Stimulated activated CD4-positive, alpha-beta T cell treated with anti-CD3 and anti-CD28 coated beads, TNF-alpha, amount 100 ng/mL, for 24 hours (primary cell): ENCODE data around the gene NDRG3.
"Not testable (repeated sequence)": the region's sequence is repeated elsewhere in the genome, so short reads cannot be mapped to it uniquely, and the experiment has no call there.

ENCODE experiments used
- DNase-seq, 3 experiments: peaks; one replicate each; pipeline ENCODE4 v3.0.0-alpha.2; 2020; ENCODE audit warnings: low read depth in 3 of 3

Gene NDRG3

DNA sequence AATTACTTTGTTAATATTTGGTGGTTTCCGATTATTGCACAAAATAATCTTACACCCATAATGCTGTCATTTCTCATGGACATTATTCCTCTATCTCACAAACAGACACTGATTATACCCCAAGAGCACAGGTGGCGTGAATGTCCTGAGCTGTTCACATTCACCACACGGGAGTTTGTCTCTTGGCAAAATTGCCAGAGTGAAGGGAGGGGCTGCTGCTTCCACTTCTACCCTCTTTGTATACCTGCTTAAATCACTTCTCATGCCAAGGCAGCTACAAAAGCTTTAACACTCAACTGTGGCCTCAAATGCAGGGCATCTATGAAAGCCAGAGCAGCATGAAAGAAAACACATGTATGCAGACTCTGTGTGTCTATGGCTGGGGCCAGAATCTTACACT is 58.0 kb downstream of the NDRG3 start:
- DNase-seq: no peak

DNA sequence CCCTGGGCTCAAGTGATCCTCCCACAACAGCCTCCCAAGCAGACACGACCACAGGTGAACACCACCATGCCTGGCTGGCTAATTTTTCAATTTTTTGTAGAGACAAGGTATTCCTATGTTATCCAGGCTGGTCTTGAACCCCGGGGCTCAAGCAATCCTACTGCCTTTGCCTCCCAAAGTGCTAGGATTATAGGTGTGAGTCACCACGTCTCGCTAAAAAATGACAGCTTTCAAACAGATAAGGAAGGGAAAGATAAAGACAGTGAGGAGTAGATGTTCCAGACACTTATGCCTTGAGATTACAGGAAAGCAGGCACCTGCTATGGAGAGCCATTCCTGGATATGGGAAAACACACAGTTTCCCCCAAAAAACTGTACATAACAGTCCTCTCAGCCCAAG is 58.9 kb downstream of the NDRG3 start:
- no peak for DNase-seq

DNA sequence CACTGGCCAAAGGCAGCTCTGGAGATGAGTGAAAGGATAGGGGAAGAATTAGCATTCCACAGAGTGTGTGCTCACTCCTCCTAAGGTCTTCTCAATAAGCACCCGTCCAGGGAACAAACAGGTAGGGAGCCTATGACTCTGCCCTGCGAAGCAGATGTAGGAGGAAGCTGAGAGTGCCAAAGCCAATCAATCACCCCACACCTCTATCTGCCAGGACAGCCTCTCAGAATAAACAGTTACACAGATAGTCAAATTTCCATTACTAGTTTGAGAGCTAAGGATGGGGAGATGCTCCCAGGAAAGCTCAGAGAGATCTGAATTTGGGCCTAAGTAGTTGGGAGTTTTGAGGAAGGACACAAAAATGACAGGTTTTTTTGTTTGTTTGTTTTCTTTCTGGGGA is 59.4 kb downstream of the NDRG3 start:
- DNase-seq: no peak

DNA sequence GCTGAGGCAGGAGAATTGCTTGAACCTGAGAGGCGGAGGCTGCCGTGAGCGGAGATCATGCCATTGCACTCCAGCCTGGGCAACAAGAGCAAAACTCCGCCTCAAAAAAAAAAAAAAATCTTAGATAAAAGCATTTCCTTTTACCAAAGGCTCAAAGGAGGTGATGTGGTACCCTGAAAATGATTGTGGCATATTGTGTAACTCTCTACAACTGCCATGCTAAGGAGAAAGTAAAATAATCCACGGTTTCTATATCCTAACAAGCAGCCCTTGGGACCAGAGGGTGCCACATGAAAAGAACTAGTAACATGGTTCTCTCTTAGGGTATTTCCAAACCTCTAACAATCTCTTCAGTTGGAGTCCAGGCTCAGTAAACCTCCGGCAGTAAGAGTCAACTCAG is 61.1 kb downstream of the NDRG3 start:
- no peak for DNase-seq

DNA sequence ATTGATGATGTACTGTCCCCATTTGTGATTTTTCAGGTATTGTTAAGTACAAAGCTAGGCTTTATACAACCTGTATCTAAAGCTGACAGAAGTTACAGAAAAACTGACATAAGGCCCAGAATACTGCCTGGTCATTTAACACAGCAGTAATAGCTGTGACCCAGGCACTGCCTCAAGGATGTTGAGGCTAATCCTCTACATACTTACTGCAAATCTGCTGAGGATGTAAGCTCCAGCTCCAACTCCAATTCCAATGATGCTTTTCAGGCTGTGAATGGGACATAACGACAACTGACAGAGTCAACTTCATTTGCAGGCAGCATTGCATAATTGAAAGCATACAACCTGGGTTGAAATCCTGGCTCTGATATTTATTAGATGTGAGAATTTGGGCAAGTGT is 63.6 kb downstream of the NDRG3 start:
- DNase-seq: no peak

DNA sequence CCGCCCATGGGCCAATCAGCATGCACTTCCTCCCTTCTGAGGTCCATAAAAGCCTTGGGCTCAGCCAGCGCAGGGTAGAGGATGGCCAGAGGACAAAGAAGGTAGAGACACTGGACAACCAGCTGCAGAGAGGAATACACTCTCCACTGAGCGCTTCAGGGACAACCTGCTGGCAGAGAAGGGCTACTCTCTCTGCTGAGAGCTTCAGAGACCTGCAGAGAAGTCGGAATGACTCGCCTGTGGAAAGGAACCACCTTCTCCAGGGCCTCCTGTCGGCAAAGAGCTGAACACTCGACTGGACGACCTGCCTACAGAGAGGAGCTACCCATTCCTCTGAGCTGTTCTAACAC is 68.5 kb downstream of the NDRG3 start:
- DNase-seq: no peak

DNA sequence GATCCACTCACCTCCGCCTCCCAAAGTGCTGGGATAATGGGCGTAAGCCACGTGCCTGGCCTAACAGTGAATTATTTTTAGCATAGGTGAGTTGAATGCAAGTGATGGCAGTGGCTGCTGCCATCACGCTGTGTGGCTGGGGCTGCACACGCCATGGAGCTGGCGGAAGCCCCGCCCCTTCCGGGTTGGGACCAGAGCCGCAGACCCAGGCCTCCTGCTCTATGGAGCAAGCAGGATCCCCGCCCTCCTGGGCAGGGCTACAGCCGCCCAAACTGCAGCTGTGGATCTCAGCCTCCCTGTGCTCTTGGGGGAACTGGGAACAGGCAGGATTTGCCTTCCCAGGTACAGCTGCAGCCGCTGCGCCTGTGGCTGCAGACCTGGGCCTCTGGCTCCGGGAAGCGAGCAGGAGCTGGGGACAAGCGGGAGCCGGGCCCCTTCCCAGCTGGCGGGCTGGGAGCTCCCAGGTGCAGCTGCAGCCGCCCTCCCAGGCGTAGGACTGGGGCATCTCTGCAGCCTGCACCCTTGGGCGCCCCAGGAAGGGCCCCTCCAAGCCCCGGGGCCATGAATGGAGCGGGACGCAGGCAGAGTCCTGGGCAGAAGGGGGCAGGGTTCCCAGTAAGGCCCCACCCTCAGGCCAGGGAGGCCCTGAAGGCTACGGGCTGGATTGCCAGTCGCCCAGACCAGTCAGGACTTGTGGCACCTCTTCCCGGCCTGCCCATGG is 69.0 kb downstream of the NDRG3 start:
- no peak for DNase-seq

DNA sequence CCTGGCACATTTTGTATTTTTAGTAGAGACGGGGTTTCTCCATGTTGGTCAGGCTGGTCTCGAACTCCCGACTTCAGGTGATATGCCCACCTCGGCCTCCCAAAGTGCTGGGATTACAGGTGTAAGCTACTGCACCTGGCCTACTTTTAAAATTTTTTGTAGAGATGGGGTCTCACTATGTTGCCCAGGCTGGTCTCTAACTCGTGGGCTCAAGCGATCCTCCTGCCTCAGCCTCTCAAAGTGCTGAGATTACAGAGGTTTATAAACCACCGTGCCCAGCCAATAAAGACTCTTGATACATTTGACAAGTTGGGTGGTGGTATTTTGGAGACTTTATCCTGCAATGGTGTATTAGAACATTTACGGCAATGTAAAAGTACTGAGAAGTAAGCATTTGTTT is 70.3 kb downstream of the NDRG3 start:
- DNase-seq: not testable (repeated sequence)

DNA sequence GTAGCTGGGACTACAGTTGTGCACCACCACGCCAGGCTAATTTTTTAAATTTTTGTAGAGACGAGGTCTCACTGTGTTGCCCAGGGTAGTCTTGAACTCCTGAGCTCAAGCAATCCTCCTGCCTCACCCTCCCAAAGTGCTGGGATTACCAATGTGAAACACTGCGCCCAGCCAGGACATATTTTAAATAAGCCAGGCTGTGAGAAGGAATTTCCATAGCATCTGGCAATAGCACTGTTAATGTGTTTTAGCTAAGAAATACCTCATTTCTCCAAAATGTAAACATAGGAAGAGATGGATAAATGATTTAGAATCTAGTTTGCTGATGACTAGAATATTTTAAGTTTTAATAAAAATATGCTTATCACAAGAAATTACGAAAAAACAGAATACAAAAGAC is 72.9 kb downstream of the NDRG3 start:
- DNase-seq: no peak

DNA sequence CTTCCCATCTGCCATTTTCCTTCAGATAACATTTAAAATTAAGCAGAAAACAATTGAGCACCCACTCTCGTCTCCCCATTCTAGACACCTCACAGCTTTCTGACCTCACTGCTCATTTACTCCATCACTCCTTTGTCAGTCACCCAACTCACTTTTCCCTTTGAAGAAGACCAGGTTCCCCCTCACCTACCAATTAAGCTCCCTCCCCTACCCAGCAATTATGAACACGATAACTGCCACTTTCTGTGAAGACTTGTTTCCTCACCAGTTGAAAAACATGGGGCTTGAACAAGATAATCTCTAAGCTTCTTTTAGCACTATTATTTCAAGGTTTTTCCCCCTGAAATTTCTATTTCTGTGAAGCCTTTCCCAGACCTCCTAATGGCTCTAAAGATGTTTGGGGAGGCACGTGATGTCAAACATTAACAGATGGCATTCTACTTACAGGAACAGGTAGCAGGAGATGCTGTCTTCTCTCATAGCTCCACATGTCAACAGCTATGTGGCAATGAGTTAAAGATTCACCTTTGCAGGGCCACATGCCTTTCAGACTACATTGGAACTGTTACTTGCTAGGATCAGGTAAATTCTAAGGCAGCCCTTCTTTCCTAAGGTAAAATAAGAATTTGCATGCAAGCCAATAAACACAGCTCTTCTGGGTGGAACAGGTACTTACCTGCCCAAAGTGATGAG is 75.1 kb downstream of the NDRG3 start:
- DNase-seq: no peak

DNA sequence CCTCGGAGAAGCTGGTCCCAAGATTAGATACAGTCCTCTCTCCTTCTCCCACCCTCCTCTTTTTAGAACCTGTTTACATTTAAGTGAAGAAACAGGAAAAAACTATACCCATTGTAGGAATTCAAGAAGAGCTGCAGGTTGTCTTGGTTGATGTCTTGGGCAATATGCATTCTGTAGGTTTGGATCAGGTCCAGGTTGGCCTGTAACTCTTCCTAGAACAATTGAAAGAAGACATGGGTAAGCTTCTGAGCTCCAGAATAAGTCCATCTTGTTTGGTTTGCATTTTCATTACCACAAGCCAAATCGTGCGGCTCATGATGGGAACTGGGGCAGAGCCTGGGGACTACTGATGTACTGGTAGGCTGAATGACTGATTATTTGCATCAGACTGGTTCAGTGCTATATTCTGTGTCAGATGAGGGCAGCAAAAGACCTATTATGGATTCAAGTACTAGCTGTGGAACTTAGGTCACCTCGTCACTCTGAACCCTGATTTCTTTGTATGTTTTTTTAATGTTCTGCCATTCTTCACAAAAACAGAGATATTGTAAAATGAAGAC is 79.6 kb downstream of the NDRG3 start:
- DNase-seq: no peak

DNA sequence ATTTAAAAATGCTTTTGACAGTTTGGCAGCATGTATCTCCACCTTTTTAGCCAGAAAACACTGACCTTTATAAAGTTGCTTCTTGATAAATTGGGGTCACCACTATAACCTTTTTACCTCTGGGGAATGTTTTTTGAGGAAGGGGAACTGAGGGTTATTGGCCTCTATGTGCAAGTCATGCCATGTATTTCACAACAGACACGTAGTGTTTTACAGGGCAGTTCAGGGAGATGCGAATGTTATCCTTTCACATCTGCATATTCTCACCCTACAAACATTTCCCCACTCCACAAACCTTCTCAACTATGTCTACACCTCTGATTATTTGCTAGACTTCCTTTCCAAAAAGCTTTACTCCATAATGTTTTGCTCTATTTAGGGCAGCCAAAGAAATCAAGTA is 82.9 kb downstream of the NDRG3 start:
- DNase-seq: no peak

DNA sequence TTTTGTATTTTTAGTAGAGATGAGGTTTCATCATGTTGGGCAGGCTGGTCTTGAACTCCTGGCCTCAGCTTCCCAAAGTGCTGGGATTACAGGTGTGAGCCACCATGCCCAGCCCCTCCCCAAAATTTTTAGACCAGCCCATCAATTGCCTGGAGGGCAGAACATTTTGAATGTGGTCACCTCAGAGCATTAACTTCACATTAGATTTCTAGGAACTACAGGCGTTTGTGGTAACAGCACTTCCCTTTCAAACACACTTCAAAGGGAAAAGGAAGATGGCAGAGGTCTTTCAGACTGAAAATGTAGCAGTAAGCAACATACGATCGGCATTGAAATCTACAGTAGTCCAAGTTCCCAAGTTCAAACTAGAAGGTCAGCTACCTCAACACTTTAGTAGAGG is 87.6 kb downstream of the NDRG3 start:
- no peak for DNase-seq

DNA sequence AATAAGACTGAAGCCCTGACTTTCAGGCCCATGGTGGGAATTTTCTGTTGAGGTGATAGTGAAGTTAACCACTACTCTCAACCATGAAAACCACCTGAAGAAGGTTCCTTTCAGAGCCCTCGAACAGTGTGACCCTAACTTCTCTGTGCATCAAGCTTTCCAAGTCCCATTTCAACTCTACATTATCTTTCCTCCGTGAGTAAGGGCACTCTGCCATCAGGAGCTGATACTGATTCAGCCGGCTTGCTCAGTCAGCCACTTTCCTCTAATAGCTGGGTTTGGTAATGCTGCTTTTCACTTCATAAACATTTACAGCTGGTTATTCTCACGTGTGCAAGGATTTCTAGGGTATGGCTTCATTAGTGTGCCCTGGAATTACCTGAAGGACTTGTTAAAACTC is 89.2 kb downstream of the NDRG3 start:
- DNase-seq: no peak

DNA sequence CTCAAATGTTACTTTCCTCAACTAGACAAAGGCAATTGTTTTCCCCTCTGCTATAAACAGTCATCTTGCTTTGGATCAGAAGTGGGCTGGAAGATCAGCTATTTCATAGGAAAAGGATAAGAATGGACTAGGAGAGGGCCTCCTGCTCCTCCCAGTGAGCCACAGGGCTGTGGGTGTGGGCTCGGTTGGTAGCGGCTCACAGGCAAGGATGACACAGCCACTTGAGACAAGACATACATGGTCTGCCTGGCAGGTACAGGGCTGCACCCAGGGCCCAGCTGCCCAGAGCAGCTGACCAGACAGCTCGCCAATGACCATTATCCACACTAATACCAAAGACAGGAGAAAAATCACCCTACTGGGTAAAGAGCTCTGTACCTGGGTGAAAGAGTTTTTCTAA is 90.9 kb downstream of the NDRG3 start:
- DNase-seq: no peak

DNA sequence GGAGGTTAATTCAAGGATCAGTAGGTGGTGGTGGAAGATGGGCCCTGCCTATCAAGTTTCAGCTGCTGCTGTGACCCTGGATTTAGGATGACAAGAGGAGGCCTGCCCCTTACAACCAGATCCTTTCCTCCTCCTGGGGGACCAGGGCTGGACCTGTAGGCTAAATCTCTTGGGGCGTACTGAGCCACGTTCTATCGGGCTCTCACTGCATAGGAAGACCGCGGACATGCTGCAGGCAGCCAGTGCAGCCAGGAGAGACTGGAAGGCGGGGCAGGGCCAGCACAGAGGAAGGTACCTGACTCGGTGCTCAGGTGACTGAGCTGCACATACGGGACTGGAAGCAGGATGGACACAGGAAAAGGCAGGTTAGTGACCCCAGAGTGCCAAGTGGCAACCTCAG is 91.4 kb downstream of the NDRG3 start:
- DNase-seq: no peak

DNA sequence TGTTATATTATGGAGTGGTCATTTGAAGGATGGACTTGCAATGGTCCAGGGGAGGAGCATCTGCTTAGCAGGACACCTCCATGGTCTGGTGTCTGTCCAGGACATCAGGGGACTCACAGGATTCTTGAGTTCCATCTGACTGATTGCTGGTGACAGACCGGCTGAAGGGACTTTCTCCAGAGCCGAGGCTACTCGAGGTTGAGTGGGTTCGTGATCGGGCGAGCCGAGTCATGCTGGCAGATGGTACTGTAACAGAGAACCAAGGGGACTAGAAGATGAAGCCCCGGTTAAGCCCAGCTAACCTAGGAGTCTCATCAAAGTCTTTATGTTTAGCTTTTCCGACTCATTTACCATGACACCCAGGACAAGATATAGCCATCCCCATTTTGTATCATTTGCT is 92.4 kb downstream of the NDRG3 start:
- no peak for DNase-seq

DNA sequence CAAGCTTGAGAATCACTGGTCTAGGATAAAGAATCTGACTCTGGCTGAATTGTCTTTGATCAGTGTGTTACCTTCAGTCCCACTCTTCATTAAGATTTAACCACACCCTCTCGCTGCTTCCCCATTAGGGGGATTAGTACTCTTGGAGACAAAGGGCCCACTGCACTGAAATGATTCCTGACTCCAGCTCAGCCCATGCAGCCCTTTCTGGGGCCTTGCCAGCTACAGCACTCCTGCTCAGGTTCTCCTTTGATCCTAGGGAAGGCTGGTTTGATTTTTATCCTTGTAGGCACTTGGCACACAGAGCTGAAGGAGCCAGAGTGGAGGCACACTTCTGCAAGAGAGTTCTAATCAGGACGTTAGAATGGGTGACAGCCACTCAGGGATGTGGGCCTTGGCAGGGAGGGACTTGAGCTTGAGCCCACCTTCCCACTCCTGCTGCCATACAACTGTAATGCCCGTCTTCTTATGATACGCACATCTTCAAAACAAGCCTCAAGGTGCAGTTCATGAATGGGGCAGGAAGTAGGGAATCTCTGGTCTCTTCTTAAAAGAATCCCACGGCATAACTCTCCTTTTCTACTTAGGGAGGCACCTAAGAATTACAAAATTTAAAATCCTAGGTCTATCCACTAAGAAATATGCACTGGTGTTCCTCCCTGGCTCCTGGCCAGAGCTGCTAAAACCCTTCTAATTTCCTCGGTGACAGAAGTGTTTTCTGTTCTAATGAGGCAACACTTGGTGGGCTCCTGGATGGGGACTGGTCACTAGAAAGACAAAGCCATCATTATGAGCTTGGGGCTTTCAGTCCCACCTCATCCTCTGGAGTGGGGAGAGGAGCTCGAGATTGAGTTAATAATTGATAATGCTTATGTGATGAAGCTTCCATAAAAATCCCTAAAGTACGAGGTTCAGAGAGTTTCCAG is 98.4 kb downstream of the NDRG3 start:
- DNase-seq: no peak

DNA sequence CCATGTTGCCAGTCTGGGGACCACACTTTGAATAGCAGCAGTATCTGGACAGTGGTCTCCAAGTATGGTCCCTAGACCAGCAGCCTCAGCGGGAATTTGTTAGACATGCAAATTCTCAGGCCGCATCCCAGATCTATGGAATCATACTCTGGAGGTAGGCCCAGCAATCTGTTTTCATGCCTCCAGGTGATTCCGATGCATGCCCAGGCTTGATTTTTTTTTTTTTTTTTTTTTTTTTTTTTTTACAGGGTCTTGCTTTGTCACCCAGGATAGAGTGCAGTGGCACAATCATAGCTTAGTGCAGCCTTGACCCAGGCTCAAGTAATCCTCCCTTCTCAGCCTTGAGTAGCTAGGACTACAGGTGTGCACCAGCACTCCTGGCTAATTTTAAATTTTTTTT is 99.2 kb downstream of the NDRG3 start:
- no peak for DNase-seq

DNA sequence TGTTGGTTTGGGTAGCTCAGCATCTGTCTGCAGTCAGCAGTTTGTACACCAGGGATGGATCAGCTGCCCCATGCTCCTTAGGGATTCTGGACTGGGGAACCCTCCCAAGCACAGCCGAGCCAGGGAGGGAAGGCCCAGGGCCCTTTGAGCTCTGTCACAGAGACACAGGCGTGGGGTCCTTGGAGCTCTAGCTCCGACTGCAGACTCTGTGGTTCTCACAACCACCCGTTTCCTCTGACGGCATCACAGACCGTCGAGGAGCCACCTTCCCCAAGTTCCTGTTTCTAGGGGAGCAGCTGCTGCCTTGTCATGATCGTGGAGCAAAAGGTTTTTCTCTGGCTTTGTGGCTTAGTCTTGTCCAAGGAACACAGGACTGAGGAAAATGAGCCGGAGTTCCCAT is 99.9 kb downstream of the NDRG3 start, which contains the start of gene SLA2:
TSS of gene SLA2 (minus strand) at position 199 of the 400 bp plus-strand sequence. CDS start 4,861 bp downstream, outside the sequence.
- peak; percentile 32 to 59 (median 41) for DNase-seq

DNA sequence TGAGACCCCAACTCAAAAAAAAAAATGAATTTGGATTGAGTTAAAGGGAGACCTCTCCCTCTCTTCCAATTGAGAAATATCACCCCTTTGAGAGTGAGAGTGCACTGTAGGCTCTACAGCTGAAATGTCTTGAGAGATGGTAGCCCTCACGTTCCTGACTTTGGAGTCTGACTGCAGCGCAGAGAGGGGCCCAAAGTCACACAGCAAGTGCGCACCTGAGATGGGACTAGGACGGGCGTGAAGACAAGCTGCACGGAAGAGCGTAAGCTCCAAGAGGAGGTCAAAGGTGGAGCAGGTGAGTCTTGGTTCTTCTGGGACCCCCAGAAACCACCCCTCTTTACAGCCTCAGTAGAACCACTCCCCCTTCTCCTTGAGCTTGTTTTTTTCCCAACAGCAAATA is 100.5 kb downstream of the NDRG3 start:
- no peak for DNase-seq

DNA sequence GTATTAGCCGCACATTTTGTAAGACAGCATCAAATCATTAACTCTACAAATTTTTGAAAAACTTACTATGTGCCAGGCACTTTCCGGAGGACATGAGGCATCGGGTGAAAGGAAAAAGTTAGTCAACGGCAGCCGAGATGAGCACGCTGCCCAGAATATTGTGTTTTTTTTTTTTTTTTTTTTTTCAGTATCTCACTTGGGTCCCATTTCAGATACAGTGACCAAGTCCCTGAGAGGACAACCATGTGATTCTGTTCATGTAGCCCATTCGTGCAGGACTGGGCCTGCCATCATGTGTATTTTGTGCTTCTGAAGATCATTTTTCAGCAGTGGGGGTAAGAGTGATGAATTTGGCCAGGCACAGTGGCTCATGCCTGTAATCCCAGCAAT is 101.2 kb downstream of the NDRG3 start:
- DNase-seq: peak; percentile 24 to 54 (median 47)
